Trophoblast cell (in vitro differentiated cells and primary cell): ENCODE measurements around the gene LRRTM4.
"Not testable (repeated sequence)": the region's sequence is repeated elsewhere in the genome, so short reads cannot be mapped to it uniquely, and the experiment has no call there.

Experiments
- DNase-seq, 2 donors: peaks; one replicate each; pipeline ENCODE4 v3.0.0-alpha.2; 2016
- H2AFZ ChIP-seq: 2 replicates; pipeline ENCODE4 v1.6.1; 2013; ENCODE audit warnings: low read length, moderate library complexity, mild to moderate bottlenecking; ENCODE audit not compliant: insufficient read depth, poor library complexity
- H2AK5ac ChIP-seq: 2 replicates; pipeline ENCODE4 v1.6.1; 2013; ENCODE audit warnings: mild to moderate bottlenecking, low read length
- H2BK120ac ChIP-seq: 2 replicates; pipeline ENCODE4 v1.6.1; 2013; ENCODE audit warnings: low read length, mild to moderate bottlenecking, moderate library complexity; ENCODE audit not compliant: insufficient read depth, poor library complexity
- H2BK12ac ChIP-seq: 2 replicates; pipeline ENCODE4 v1.6.1; 2013; ENCODE audit warnings: mild to moderate bottlenecking, low read length, moderate library complexity
- H2BK5ac ChIP-seq: 2 replicates; pipeline ENCODE4 v1.6.1; 2013; ENCODE audit warnings: low read length, low read depth, moderate library complexity, mild to moderate bottlenecking; ENCODE audit not compliant: poor library complexity
- H3K14ac ChIP-seq: 2 replicates; pipeline ENCODE4 v1.6.1; 2013; ENCODE audit warnings: mild to moderate bottlenecking, low read length
- H3K18ac ChIP-seq: 2 replicates; pipeline ENCODE4 v1.6.1; 2013; ENCODE audit warnings: mild to moderate bottlenecking, low read length
- H3K23ac ChIP-seq: 2 replicates; pipeline ENCODE4 v1.6.1; 2013; ENCODE audit warnings: low read length
- H3K27ac ChIP-seq: 2 replicates; pipeline ENCODE4 v1.5.1; 2013; ENCODE audit warnings: low read depth, mild to moderate bottlenecking, inconsistent platforms, low read length, moderate library complexity
- H3K27me3 ChIP-seq: 2 replicates; pipeline ENCODE4 v1.6.1; 2013; ENCODE audit warnings: inconsistent platforms, mild to moderate bottlenecking, low read length, moderate library complexity; ENCODE audit not compliant: insufficient read depth
- H3K36me3 ChIP-seq, 2 experiments: 1 replicate in 1 of 2; 2 replicates in 1 of 2; pipeline ENCODE4 v1.6.1; 2013; ENCODE audit warnings: low read length in 2 of 2, mild to moderate bottlenecking in 2 of 2, moderate library complexity in 1 of 2; ENCODE audit not compliant: insufficient read depth in 2 of 2, control insufficient read depth in 1 of 2
- H3K4ac ChIP-seq: 2 replicates; pipeline ENCODE4 v1.6.1; 2013; ENCODE audit warnings: low read depth, mild to moderate bottlenecking, low read length, moderate library complexity
- H3K4me1 ChIP-seq, 2 experiments: 1 replicate in 1 of 2; 2 replicates in 1 of 2; pipeline ENCODE4 v1.6.1; 2013; ENCODE audit warnings: low read length in 2 of 2, mild to moderate bottlenecking in 2 of 2, moderate library complexity in 1 of 2; ENCODE audit not compliant: insufficient read depth in 2 of 2, control insufficient read depth in 1 of 2
- H3K4me2 ChIP-seq: 2 replicates; pipeline ENCODE4 v1.6.1; 2013; ENCODE audit warnings: inconsistent platforms, mild to moderate bottlenecking, low read length, moderate library complexity
- H3K4me3 ChIP-seq: 2 replicates; pipeline ENCODE4 v1.5.1; 2013; ENCODE audit warnings: mild to moderate bottlenecking, low read depth, low read length, inconsistent platforms
- H3K79me1 ChIP-seq: one replicate; pipeline ENCODE4 v1.6.1; 2013; ENCODE audit warnings: low read length
- H3K79me2 ChIP-seq: 2 replicates; pipeline ENCODE4 v1.6.1; 2013; ENCODE audit warnings: low read length, mild to moderate bottlenecking; ENCODE audit not compliant: control insufficient read depth, insufficient read depth, poor library complexity
- H3K9ac ChIP-seq: 2 replicates; pipeline ENCODE4 v1.6.1; 2013; ENCODE audit warnings: mild to moderate bottlenecking, low read length
- H3K9me3 ChIP-seq: 2 replicates; pipeline ENCODE4 v1.6.1; 2013; ENCODE audit warnings: low read depth, mild to moderate bottlenecking, control low read depth, inconsistent platforms, low read length; ENCODE audit not compliant: insufficient read depth
- H4K12ac ChIP-seq: 2 replicates; pipeline ENCODE4 v1.6.1; 2013; ENCODE audit warnings: low read depth, mild to moderate bottlenecking, low read length, moderate library complexity
- H4K8ac ChIP-seq: 2 replicates; pipeline ENCODE4 v1.6.1; 2013; ENCODE audit warnings: low read depth, mild to moderate bottlenecking, low read length, moderate library complexity
- H4K91ac ChIP-seq: one replicate; pipeline ENCODE4 v1.6.1; 2013; ENCODE audit warnings: low read depth, mild to moderate bottlenecking, low read length, moderate library complexity
- WGBS: extraction: QIAGEN DNeasy Blood & Tissue Kit; methylation state at CpG from one replicate; pipeline ENCODE4 v1.1.7; 2013; ENCODE audit warnings: missing lambda C conversion rate; ENCODE audit not compliant: insufficient read length, insufficient coverage; ENCODE audit errors: extremely low coverage; 5-methylcytosine and 5-hydroxymethylcytosine counted together

LRRTM4 gene

GRCh38 chr2:77128479-77128878 is 393.7 kb downstream of the LRRTM4 start:
- H3K9ac ChIP-seq, H3K18ac ChIP-seq, H2BK5ac ChIP-seq, H3K4me3 ChIP-seq, H4K8ac ChIP-seq, H3K79me2 ChIP-seq, H3K27me3 ChIP-seq, H2BK12ac ChIP-seq, H2AFZ ChIP-seq, H4K12ac ChIP-seq, H3K23ac ChIP-seq, H4K91ac ChIP-seq, H3K4ac ChIP-seq, H3K14ac ChIP-seq, H2AK5ac ChIP-seq, H3K27ac ChIP-seq, H2BK120ac ChIP-seq, H3K9me3 ChIP-seq, H3K36me3 ChIP-seq, DNase-seq, H3K79me1 ChIP-seq, H3K4me1 ChIP-seq, H3K4me2 ChIP-seq: not testable (repeated sequence)
- WGBS, result 100% methylated on average over 1 of the region's 8 CpGs

DNA sequence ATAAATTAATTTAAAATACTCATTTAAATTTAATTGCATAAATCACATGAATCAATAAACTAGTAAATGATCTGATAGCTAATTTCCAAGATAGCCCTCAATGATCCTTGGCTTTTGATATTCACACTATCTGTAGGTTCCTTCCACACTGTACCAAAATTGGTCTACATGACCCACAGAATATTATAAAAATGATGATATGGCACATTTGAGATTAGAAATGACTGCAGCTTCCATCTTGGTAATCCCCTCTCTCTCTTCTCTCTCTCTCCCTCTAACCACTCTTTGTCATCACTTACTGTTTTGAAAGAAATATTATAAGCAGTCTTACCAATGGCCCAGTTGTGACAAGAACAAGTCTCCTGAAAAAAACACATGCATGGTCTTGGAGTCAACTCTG is 394.8 kb downstream of the LRRTM4 start:
- Histone ChIP-seq H4K12ac (no peak overlapping the region), H4K91ac (no peak overlapping the region), H2AK5ac (no peak overlapping the region), H3K9me3 (no peaks in the 10 kb centered on the region), H2BK120ac (no peak overlapping the region), H4K8ac (no peak overlapping the region), H2BK5ac (no peak overlapping the region), H3K4me1 (no peaks in the 10 kb centered on the region), H3K18ac (no peak overlapping the region), H3K79me1 (no peaks in the 10 kb centered on the region), H3K27me3 (no peaks in the 10 kb centered on the region), H2BK12ac (no peak overlapping the region), H3K23ac (no peak overlapping the region), H3K14ac (no peak overlapping the region), H2AFZ (no peak overlapping the region), H3K4me2 (no peak overlapping the region), H3K79me2 (no peaks in the 10 kb centered on the region), H3K27ac (no peak overlapping the region), H3K4me3 (no peak overlapping the region), H3K4ac (no peak overlapping the region), H3K36me3 (no peaks in the 10 kb centered on the region), H3K9ac (no peak overlapping the region)
- DNase-seq, result no peak

DNA sequence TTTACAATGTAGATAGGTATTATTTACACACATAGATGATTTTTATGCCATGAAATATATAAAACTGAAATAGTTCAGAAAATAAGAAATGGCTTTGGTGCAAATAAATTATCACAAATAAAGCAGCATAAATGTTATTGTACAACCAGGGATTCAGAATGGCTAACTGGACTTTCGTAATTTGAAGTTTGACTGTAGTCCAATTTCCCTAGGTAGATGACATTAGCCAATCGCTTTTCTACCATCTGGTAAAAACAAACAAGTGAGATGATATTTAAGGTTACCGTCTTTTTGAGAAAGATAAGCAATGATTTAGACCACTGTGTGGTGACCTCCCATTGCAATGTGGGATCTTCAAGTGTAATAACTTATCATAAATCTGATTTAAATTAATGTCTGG is 400.7 kb downstream of the LRRTM4 start:
- WGBS, result no CpG with 5 or more reads among the region's 3 CpGs

GRCh38 chr2:77119333-77119732 is 402.8 kb downstream of the LRRTM4 start:
- no peaks in the 10 kb centered on the region for H3K36me3 ChIP-seq
- WGBS, result no CpG with 5 or more reads among the region's 1 CpG
- H3K14ac ChIP-seq, result no peak overlapping the region

More for the DNA sequence above, 400.7 kb downstream of the LRRTM4 start:
- Histone ChIP-seq H2AK5ac (no peak overlapping the region), H3K9ac (no peak overlapping the region), H3K4me2 (no peak overlapping the region), H3K18ac (no peak overlapping the region), H3K27me3 (no peaks in the 10 kb centered on the region), H3K27ac (no peak overlapping the region), H4K8ac (no peak overlapping the region), H3K14ac (no peak overlapping the region), H3K79me1 (no peaks in the 10 kb centered on the region), H3K9me3 (no peaks in the 10 kb centered on the region), H3K23ac (no peak overlapping the region), H2AFZ (no peak overlapping the region), H3K4me3 (no peak overlapping the region), H3K4ac (no peak overlapping the region), H4K12ac (no peak overlapping the region), H2BK5ac (no peak overlapping the region), H2BK12ac (no peak overlapping the region), H2BK120ac (no peak overlapping the region), H4K91ac (no peak overlapping the region), H3K36me3 (no peaks in the 10 kb centered on the region), H3K4me1 (no peaks in the 10 kb centered on the region), H3K79me2 (no peaks in the 10 kb centered on the region)
- no peak for DNase-seq

More at GRCh38 chr2:77119333-77119732, 402.8 kb downstream of the LRRTM4 start:
- H2BK5ac ChIP-seq, result no peak overlapping the region
- no peak overlapping the region for H3K9ac ChIP-seq
- no peak overlapping the region for H4K8ac ChIP-seq
- H4K12ac ChIP-seq, result no peak overlapping the region
- no peaks in the 10 kb centered on the region for H3K27me3 ChIP-seq
- no peak overlapping the region for H2AFZ ChIP-seq
- H3K18ac ChIP-seq, result no peak overlapping the region
- no peak overlapping the region for H3K4me3 ChIP-seq
- no peak overlapping the region for H2BK120ac ChIP-seq
- no peak overlapping the region for H2AK5ac ChIP-seq
- no peak overlapping the region for H2BK12ac ChIP-seq
- no peak overlapping the region for H3K4ac ChIP-seq
- H3K9me3 ChIP-seq, result no peaks in the 10 kb centered on the region
- no peak for DNase-seq
- H3K79me1 ChIP-seq, result no peaks in the 10 kb centered on the region
- no peak overlapping the region for H3K27ac ChIP-seq
- no peaks in the 10 kb centered on the region for H3K79me2 ChIP-seq
- no peak overlapping the region for H3K4me2 ChIP-seq
- no peak overlapping the region for H3K23ac ChIP-seq
- H4K91ac ChIP-seq, result no peak overlapping the region
- no peaks in the 10 kb centered on the region for H3K4me1 ChIP-seq
